ENCODE results near the gene EFCAB6. TPM values are rescaled to one million over a fixed set of nuclear protein-coding genes. Genes with fewer than 3 reads are reported as not detected.
A peak's percentile ranks its signal among the peaks of the same experiment; 100 is the strongest.

Gene EFCAB6
- total RNA-seq = 1 to 10 TPM; 2.2 to 2.5 TPM

GRCh38 chr22:43812149-43812842, at the start of gene EFCAB6:
Gene EFCAB6, minus strand, starts transcription at chr22:43812305. Its CDS starts 29,987 bp downstream, at chr22:43782318.
- H3K4me1 ChIP-seq (ENCODE audit: control insufficient read depth in 1 of 2, low read depth in 2 of 2) = peaks cover 9 to 17% of the 10 kb centered on the region in 2 donors
- ATAC-seq (ENCODE audit: insufficient number of reproducible peaks, low FRiP score, low read depth) (peak; percentile 92), DNase-seq (ENCODE audit: low spot score) (peak; percentile 72)
- H3K9me3 ChIP-seq = no peaks in the 10 kb centered on the region
- no peaks in the 10 kb centered on the region for H3K27me3 ChIP-seq (replicated peaks; ENCODE audit: insufficient read depth)
- no peak for TF ChIP-seq CTCF (IDR thresholded peaks at IDR 0.05)
- peak within 1 kb of the TSS; percentile 92 for H3K4me3 ChIP-seq
- H3K27ac ChIP-seq = peak within 1 kb of the TSS; percentile 60 to 65
- no peaks in the 10 kb centered on the region for H3K36me3 ChIP-seq

DNA sequence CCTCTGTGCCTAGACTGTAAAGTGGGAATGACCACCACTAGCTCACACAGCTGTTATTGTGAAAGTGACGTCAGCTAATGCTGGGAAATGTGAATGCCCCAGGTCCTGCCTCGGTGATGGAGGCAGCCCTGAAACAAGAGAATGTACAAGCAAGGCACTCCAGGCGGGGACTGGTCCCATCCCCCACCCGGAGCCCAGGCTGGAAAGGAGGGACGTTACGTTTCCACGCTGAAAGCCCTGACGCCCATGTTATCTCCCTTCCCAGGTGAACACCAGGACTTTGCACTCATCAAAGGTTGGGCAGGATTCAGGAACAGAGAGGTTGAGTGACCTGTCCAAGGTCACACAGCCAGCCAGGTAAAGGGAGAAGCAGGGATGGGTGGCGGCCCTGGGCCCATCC, 49.4 kb upstream of the EFCAB6 start:
- ATAC-seq (ENCODE audit: insufficient number of reproducible peaks, low FRiP score, low read depth) = no peak
- H3K36me3 ChIP-seq = no peaks in the 10 kb centered on the region
- H3K4me3 ChIP-seq = no peak overlapping the region
- DNase-seq (ENCODE audit: low spot score) = no peak
- no peak overlapping the region for H3K27ac ChIP-seq
- H3K4me1 ChIP-seq (ENCODE audit: control insufficient read depth in 1 of 2, low read depth in 2 of 2) = no peaks in the 10 kb centered on the region
- H3K27me3 ChIP-seq (replicated peaks; ENCODE audit: insufficient read depth) = no peaks in the 10 kb centered on the region
- no peaks in the 10 kb centered on the region for H3K9me3 ChIP-seq
- TF ChIP-seq CTCF (IDR thresholded peaks at IDR 0.05) = no peak

DNA sequence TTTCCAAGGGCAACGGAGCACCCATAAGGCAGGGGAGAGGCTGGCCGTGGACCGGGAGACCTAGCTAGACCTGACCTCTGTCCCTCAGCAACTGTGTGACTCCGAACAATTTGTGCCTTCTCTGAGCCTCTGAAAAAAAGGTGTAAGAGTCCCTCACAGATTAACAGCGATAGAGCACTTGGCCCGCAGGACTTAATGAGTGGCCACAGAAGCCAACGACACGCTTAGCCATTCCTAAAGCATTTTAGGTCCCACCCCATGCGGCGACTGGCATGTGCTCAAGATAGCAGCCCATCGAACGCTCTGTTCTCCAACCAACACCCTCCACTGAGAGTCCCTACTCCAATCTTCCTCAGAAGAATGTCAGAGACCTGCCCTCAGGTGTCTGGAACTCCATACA, 48.7 kb upstream of the EFCAB6 start:
- H3K9me3 ChIP-seq = no peaks in the 10 kb centered on the region
- H3K4me1 ChIP-seq (ENCODE audit: control insufficient read depth in 1 of 2, low read depth in 2 of 2) = no peaks in the 10 kb centered on the region
- H3K27me3 ChIP-seq (replicated peaks; ENCODE audit: insufficient read depth) = no peaks in the 10 kb centered on the region
- H3K36me3 ChIP-seq = no peaks in the 10 kb centered on the region
- H3K27ac ChIP-seq = no peak overlapping the region
- H3K4me3 ChIP-seq = no peak overlapping the region
- ATAC-seq (ENCODE audit: insufficient number of reproducible peaks, low FRiP score, low read depth) (no peak), DNase-seq (ENCODE audit: low spot score) (no peak)
- no peak for TF ChIP-seq CTCF (IDR thresholded peaks at IDR 0.05)

DNA sequence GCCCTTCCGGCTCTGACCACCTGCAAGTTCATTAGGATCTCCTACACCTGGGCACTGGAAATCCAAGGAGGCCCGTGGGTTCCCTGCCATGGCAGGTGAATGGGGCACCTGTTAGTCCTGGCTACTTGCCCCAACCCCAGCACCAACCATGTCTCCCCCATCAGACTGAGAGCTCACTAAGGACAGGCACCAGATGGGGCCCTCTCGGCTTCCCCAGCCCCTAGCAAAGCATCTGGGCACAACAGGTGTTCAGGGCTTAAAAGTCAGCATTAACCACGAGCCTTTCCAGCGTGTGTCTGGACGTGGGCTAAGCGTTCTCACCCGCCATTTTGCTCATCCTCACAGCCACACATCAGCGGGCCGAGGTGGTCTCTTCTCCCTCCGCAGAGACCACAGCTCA, 48.0 kb upstream of the EFCAB6 start:
- no peaks in the 10 kb centered on the region for H3K27me3 ChIP-seq (replicated peaks; ENCODE audit: insufficient read depth)
- no peaks in the 10 kb centered on the region for H3K9me3 ChIP-seq
- TF ChIP-seq CTCF (IDR thresholded peaks at IDR 0.05) = no peak
- H3K4me1 ChIP-seq (ENCODE audit: control insufficient read depth in 1 of 2, low read depth in 2 of 2) = no peaks in the 10 kb centered on the region
- no peak for DNase-seq (ENCODE audit: low spot score)
- no peak overlapping the region for H3K27ac ChIP-seq
- no peaks in the 10 kb centered on the region for H3K36me3 ChIP-seq
- no peak for ATAC-seq (ENCODE audit: insufficient number of reproducible peaks, low FRiP score, low read depth)
- H3K4me3 ChIP-seq = no peak overlapping the region

GRCh38 chr22:43859621-43860020, 47.5 kb upstream of the EFCAB6 start:
- Histone ChIP-seq H3K4me1 (ENCODE audit: control insufficient read depth in 1 of 2, low read depth in 2 of 2) (no peaks in the 10 kb centered on the region), H3K27me3 (replicated peaks; ENCODE audit: insufficient read depth) (no peaks in the 10 kb centered on the region), H3K9me3 (no peaks in the 10 kb centered on the region), H3K4me3 (no peak overlapping the region), H3K36me3 (no peaks in the 10 kb centered on the region), H3K27ac (no peak overlapping the region)
- DNase-seq (ENCODE audit: low spot score) = no peak
- TF ChIP-seq CTCF (IDR thresholded peaks at IDR 0.05) = no peak
- ATAC-seq (ENCODE audit: insufficient number of reproducible peaks, low FRiP score, low read depth) = no peak
